ENCODE measurements around the gene PDE2A. TPM values are rescaled to one million over a fixed set of nuclear protein-coding genes. Genes with fewer than 3 reads are reported as not detected.

The PDE2A gene
- polyA plus RNA-seq, 1 donor (not counting 4 experiments of a cell fraction or from before 2014, with no cell fraction given): 0.38 TPM

DNA sequence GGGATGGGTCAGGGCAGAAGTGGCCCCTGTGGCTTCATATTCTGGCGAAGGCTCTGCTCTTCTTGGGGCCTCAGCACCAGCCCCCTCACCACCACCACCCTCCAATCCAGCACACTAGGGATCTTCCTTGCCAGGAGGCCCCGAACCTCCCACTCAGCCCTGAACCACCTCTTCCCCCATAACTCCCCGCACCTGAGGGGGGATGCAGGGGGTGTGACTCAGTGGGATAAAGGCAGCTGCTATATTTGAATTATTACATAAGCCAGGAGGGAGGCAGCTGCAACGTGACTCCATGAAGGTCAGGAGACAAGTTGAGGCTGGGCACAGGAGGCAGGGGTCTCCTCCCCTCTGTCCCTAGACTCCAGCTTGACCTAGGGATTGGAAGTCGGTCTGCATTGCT lies 5.6 kb upstream of the PDE2A start:
- H3K9me3 ChIP-seq (ENCODE audit: control insufficient read depth, low read depth, low read length): no peaks in the 10 kb centered on the region
- DNase-seq (ENCODE audit: low read depth, low spot score) (no peak), FAIRE-seq (no peak)
- H3K4me3 ChIP-seq (ENCODE audit: control insufficient read depth in 2 of 3, extremely low read depth in 1 of 3, insufficient read depth in 2 of 3, low read depth in 1 of 3, low read length in 3 of 3): no peak overlapping the region
- dilution Hi-C loops (cut with MboI; ENCODE audit: extremely low pct_ligation_motif_present, low sequenced_read_pairs): no loop called here
- H3K4me2 ChIP-seq (ENCODE audit: control insufficient read depth, extremely low read depth, insufficient read depth, low read depth, low read length): no peak overlapping the region
- H3K27me3 ChIP-seq (ENCODE audit: control insufficient read depth, extremely low read depth, insufficient read depth, low read length): peaks cover 56% of the 10 kb centered on the region
- TF ChIP-seq EZH2 (IDR thresholded peaks at IDR 0.05; ENCODE audit: low read length): no peak
- TF ChIP-seq, protein P1, sequence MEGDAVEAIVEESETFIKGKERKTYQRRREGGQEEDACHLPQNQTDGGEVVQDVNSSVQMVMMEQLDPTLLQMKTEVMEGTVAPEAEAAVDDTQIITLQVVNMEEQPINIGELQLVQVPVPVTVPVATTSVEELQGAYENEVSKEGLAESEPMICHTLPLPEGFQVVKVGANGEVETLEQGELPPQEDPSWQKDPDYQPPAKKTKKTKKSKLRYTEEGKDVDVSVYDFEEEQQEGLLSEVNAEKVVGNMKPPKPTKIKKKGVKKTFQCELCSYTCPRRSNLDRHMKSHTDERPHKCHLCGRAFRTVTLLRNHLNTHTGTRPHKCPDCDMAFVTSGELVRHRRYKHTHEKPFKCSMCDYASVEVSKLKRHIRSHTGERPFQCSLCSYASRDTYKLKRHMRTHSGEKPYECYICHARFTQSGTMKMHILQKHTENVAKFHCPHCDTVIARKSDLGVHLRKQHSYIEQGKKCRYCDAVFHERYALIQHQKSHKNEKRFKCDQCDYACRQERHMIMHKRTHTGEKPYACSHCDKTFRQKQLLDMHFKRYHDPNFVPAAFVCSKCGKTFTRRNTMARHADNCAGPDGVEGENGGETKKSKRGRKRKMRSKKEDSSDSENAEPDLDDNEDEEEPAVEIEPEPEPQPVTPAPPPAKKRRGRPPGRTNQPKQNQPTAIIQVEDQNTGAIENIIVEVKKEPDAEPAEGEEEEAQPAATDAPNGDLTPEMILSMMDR (optimal IDR thresholded peaks at IDR 0.05 in 1 of 3, IDR thresholded peaks at IDR 0.05 in 1 of 3, conservative IDR thresholded peaks at IDR 0.05 in 1 of 3; ENCODE audit: extremely low read depth in 1 of 3, insufficient read depth in 2 of 3, low read length in 3 of 3): no peak
- H3K9ac ChIP-seq (ENCODE audit: control insufficient read depth, extremely low read depth, insufficient read depth, low read length): no peak overlapping the region
- no peaks in the 10 kb centered on the region for H3K9me1 ChIP-seq (ENCODE audit: control insufficient read depth, extremely low read depth, insufficient read depth, low read length)
- H3K4me1 ChIP-seq (ENCODE audit: control insufficient read depth, extremely low read depth, insufficient read depth, low read length): peaks cover 7% of the 10 kb centered on the region
- H4K20me1 ChIP-seq (ENCODE audit: control insufficient read depth, extremely low read depth, insufficient read depth, low read length): peaks cover 15% of the 10 kb centered on the region
- no peak overlapping the region for H3K27ac ChIP-seq (ENCODE audit: control insufficient read depth, insufficient read depth, low read length)
- H3K79me2 ChIP-seq (ENCODE audit: control insufficient read depth, insufficient read depth, low read length): no peaks in the 10 kb centered on the region
- no peak overlapping the region for H2AFZ ChIP-seq (ENCODE audit: control insufficient read depth, low read length)
- peaks cover 3 to 5% of the 10 kb centered on the region in 2 experiments for H3K36me3 ChIP-seq (ENCODE audit: control insufficient read depth in 2 of 2, extremely low read depth in 1 of 2, insufficient read depth in 2 of 2, low read length in 2 of 2)

DNA sequence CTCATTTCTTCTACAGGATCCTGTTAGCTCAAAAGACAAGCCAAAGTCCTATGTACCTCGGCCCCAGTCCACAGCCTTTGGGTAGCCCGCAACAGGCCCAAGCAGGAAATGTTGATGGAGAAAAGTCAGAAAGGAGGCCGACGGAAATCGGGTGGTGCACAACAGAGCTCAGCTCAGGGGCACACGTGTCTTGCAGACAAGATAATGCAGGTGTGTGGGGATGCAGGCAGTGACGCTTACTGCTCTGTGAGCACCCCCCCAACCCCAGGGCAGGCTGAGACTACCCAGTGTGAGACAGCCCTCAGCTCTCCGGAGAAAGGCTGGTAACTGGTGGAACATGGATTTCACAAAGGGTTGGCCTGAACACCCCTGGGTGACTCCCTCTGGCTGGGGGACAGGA lies 4.3 kb upstream of the PDE2A start:
- Histone ChIP-seq H3K9me3 (ENCODE audit: control insufficient read depth, low read depth, low read length) (no peaks in the 10 kb centered on the region), H4K20me1 (ENCODE audit: control insufficient read depth, extremely low read depth, insufficient read depth, low read length) (peaks cover 10% of the 10 kb centered on the region), H3K27me3 (ENCODE audit: control insufficient read depth, extremely low read depth, insufficient read depth, low read length) (peaks cover 70% of the 10 kb centered on the region), H3K4me2 (ENCODE audit: control insufficient read depth, extremely low read depth, insufficient read depth, low read depth, low read length) (no peak overlapping the region), H3K9me1 (ENCODE audit: control insufficient read depth, extremely low read depth, insufficient read depth, low read length) (no peaks in the 10 kb centered on the region), H3K79me2 (ENCODE audit: control insufficient read depth, insufficient read depth, low read length) (no peaks in the 10 kb centered on the region), H3K9ac (ENCODE audit: control insufficient read depth, extremely low read depth, insufficient read depth, low read length) (no peak overlapping the region), H3K27ac (ENCODE audit: control insufficient read depth, insufficient read depth, low read length) (no peak overlapping the region), H3K36me3 (ENCODE audit: control insufficient read depth in 2 of 2, extremely low read depth in 1 of 2, insufficient read depth in 2 of 2, low read length in 2 of 2) (no peaks in the 10 kb centered on the region), H3K4me3 (ENCODE audit: control insufficient read depth in 2 of 3, extremely low read depth in 1 of 3, insufficient read depth in 2 of 3, low read depth in 1 of 3, low read length in 3 of 3) (no peak overlapping the region), H2AFZ (ENCODE audit: control insufficient read depth, low read length) (no peak overlapping the region), H3K4me1 (ENCODE audit: control insufficient read depth, extremely low read depth, insufficient read depth, low read length) (peaks cover 7% of the 10 kb centered on the region)
- no peak for DNase-seq (ENCODE audit: low read depth, low spot score)
- TF ChIP-seq, protein P1 (optimal IDR thresholded peaks at IDR 0.05 in 1 of 3, IDR thresholded peaks at IDR 0.05 in 1 of 3, conservative IDR thresholded peaks at IDR 0.05 in 1 of 3; ENCODE audit: extremely low read depth in 1 of 3, insufficient read depth in 2 of 3, low read length in 3 of 3): no peak
- peak; percentile 18 for TF ChIP-seq EZH2 (IDR thresholded peaks at IDR 0.05; ENCODE audit: low read length)
- no peak for FAIRE-seq
- dilution Hi-C loops (cut with MboI; ENCODE audit: extremely low pct_ligation_motif_present, low sequenced_read_pairs): no loop called here
